ENCODE measurements around the gene SRR.

GRCh38 chr17:2262135-2262587 is 41.6 kb upstream of the SRR start:
- no peak for TF ChIP-seq SPI1 (IDR thresholded peaks at IDR 0.05; ENCODE audit: low read depth, low read length)
- no peak for TF ChIP-seq POLR2AphosphoS5 (IDR thresholded peaks at IDR 0.05; ENCODE audit: low read depth, low read length)
- no peak for TF ChIP-seq PAX5 (IDR thresholded peaks at IDR 0.05; ENCODE audit: insufficient read depth, low read length, severe bottlenecking)
- TF ChIP-seq POLR2A (IDR thresholded peaks at IDR 0.05; ENCODE audit: low read depth, low read length): no peak
- no peak for TF ChIP-seq TAF1 (IDR thresholded peaks at IDR 0.05; ENCODE audit: low read depth, low read length)
- TF ChIP-seq POU2F2 (IDR thresholded peaks at IDR 0.05; ENCODE audit: low read depth, low read length): no peak
